OCI-LY3 (cell line): Measurements from ENCODE around the gene BPNT1.
"Not testable (repeated sequence)": the region's sequence is repeated elsewhere in the genome, so short reads cannot be mapped to it uniquely, and the experiment has no call there.

Experiments
- H2AFZ ChIP-seq: fragments of 200-600, 300-600 bp; shearing (Covaris generic); 2 replicates; pipeline ENCODE4 v1.6.0; 2014; ENCODE audit warnings: antibody characterized with exemption, low read depth, low read length
- H3K27ac ChIP-seq: fragments of 200-600, 300-600 bp; sonication (generic); 2 replicates; pipeline ENCODE4 v1.5.1; 2014; ENCODE audit warnings: mild to moderate bottlenecking, low read length, moderate library complexity, mixed read lengths
- H3K27me3 ChIP-seq: fragments of 200-600, 300-600 bp; sonication (generic); 2 replicates; pipeline ENCODE4 v1.6.1; 2014; ENCODE audit warnings: low read depth, low read length, mixed read lengths
- H3K36me3 ChIP-seq: fragments of 200-600, 300-600 bp; sonication (generic); replicated peaks from 2 replicates; pipeline ENCODE3; 2014; ENCODE audit warnings: low read depth, low read length, mixed read lengths
- H3K4me1 ChIP-seq: fragments of 300-600, 200-600 bp; sonication (generic); 2 replicates; pipeline ENCODE4 v1.6.1; 2014; ENCODE audit warnings: low read length, mixed read lengths
- H3K4me2 ChIP-seq: fragments of 200-600, 300-600 bp; sonication (generic); 2 replicates; pipeline ENCODE4 v1.6.1; 2014; ENCODE audit warnings: low read length, mixed read lengths
- H3K4me3 ChIP-seq: fragments of 300-600, 200-600 bp; sonication (generic); 2 replicates; pipeline ENCODE4 v1.5.1; 2014; ENCODE audit warnings: antibody characterized with exemption, mild to moderate bottlenecking, low read length, moderate library complexity
- H3K79me2 ChIP-seq: fragments of 300-600, 200-600 bp; shearing (Covaris generic); 2 replicates; pipeline ENCODE4 v1.6.1; 2014; ENCODE audit warnings: mild to moderate bottlenecking, low read length, mixed read lengths
- H3K9ac ChIP-seq: fragments of 300-600, 200-600 bp; shearing (Covaris generic); 2 replicates; pipeline ENCODE4 v1.6.0; 2014; ENCODE audit warnings: mild to moderate bottlenecking, low read length, moderate library complexity
- H3K9me3 ChIP-seq: fragments of 200-600, 300-600 bp; shearing (Covaris generic); 2 replicates; pipeline ENCODE4 v1.6.1; 2014; ENCODE audit warnings: low read length, mixed read lengths; ENCODE audit not compliant: insufficient read depth
- H4K20me1 ChIP-seq: fragments of 200-600, 300-600 bp; sonication (generic); 2 replicates; pipeline ENCODE4 v1.6.1; 2016; ENCODE audit warnings: low read length, mixed read lengths; ENCODE audit not compliant: insufficient read depth
- CTCF ChIP-seq: fragments of 200-600, 300-600 bp; sonication (generic); IDR thresholded peaks from 2 replicates; pipeline ENCODE4 v1.5.1; 2014; ENCODE audit warnings: antibody characterized with exemption, low read length, low read depth
- EZH2phosphoT487 ChIP-seq: fragments of 200-600 bp; shearing (Covaris generic); IDR thresholded peaks from 2 replicates; pipeline ENCODE4 v1.6.1; 2018; ENCODE audit warnings: antibody characterized with exemption, mixed run types, low read depth

BPNT1 gene

GRCh38 chr1:220043646-220044045, 45.9 kb downstream of the BPNT1 start:
- Histone ChIP-seq H3K9me3 (no peaks in the 10 kb centered on the region), H3K4me1 (peaks cover 16% of the 10 kb centered on the region), H4K20me1 (peaks cover 10% of the 10 kb centered on the region; the same call in 1 of the 2 replicates), H3K4me3 (no peak overlapping the region), H3K36me3 (peaks cover 22% of the 10 kb centered on the region), H3K4me2 (peak overlapping the region; percentile 18; the same call in 1 of the 2 replicates), H3K27ac (no peak overlapping the region), H3K79me2 (peaks cover 71% of the 10 kb centered on the region), H2AFZ (no peak overlapping the region), H3K27me3 (no peaks in the 10 kb centered on the region), H3K9ac (no peak overlapping the region)
- TF ChIP-seq EZH2phosphoT487, result no peak
- TF ChIP-seq CTCF, result no peak

GRCh38 chr1:220040028-220040596, 49.5 kb downstream of the BPNT1 start:
- peaks cover 34% of the 10 kb centered on the region for H3K36me3 ChIP-seq
- no peak overlapping the region for H3K27ac ChIP-seq
- H3K27me3 ChIP-seq, result no peaks in the 10 kb centered on the region
- peaks cover 14% of the 10 kb centered on the region for H3K4me1 ChIP-seq
- H3K9me3 ChIP-seq, result no peaks in the 10 kb centered on the region
- TF ChIP-seq CTCF (no peak), EZH2phosphoT487 (no peak)
- H2AFZ ChIP-seq, result no peak overlapping the region
- peaks cover 26% of the 10 kb centered on the region for H4K20me1 ChIP-seq
- H3K4me2 ChIP-seq, result no peak overlapping the region
- peaks cover 94% of the 10 kb centered on the region for H3K79me2 ChIP-seq
- no peak overlapping the region for H3K9ac ChIP-seq
- H3K4me3 ChIP-seq, result no peak overlapping the region

- no peak overlapping the region for H2AFZ ChIP-seq
- H3K4me2 ChIP-seq, result no peak overlapping the region
- peaks cover 43% of the 10 kb centered on the region for H3K36me3 ChIP-seq
- H3K4me1 ChIP-seq, result peaks cover 2% of the 10 kb centered on the region; the same call in 1 of the 2 replicates
- H3K27me3 ChIP-seq, result no peaks in the 10 kb centered on the region
- TF ChIP-seq EZH2phosphoT487, result no peak
- TF ChIP-seq CTCF, result no peak
- no peak overlapping the region for H3K4me3 ChIP-seq
- H3K27ac ChIP-seq, result no peak overlapping the region
- no peaks in the 10 kb centered on the region for H3K9me3 ChIP-seq
- peaks cover 26% of the 10 kb centered on the region for H4K20me1 ChIP-seq
- H3K9ac ChIP-seq, result no peak overlapping the region
- peaks cover 89% of the 10 kb centered on the region for H3K79me2 ChIP-seq
These were observed 50.9 kb downstream of the BPNT1 start for GRCh38 chr1:220038640-220039039.

GRCh38 chr1:220037810-220038209, 51.8 kb downstream of the BPNT1 start:
- not testable (repeated sequence) for H3K4me2 ChIP-seq, H2AFZ ChIP-seq, H3K4me3 ChIP-seq, H3K9me3 ChIP-seq, H3K27ac ChIP-seq, H3K4me1 ChIP-seq, H3K9ac ChIP-seq, H3K27me3 ChIP-seq
- peaks cover 23% of the 10 kb centered on the region for H4K20me1 ChIP-seq
- H3K79me2 ChIP-seq, result peaks cover 81% of the 10 kb centered on the region
- H3K36me3 ChIP-seq, result peaks cover 46% of the 10 kb centered on the region
